HG02970 (cell line): Measurements from ENCODE around the gene INO80B.

Experiments
- ATAC-seq: cut with Tn5 transposase; IDR thresholded peaks from one replicate; pipeline ENCODE4 v1.9.1; 2021; ENCODE audit warnings: mild to moderate bottlenecking, moderate library complexity, moderate number of reproducible peaks; ENCODE audit not compliant: unreplicated experiment, low FRiP score

The INO80B gene

GRCh38 chr2:74498500-74499266, 43.8 kb downstream of the INO80B start:
- no peak for ATAC-seq

GRCh38 chr2:74499267-74499939, 44.5 kb downstream of the INO80B start, which contains the start of gene LBX2:
Gene LBX2, minus strand, starts transcription at chr2:74499603. Its CDS starts 66 bp downstream, at chr2:74499537.
- no peak for ATAC-seq

GRCh38 chr2:74499940-74500577, 45.2 kb downstream of the INO80B start:
- ATAC-seq = no peak

GRCh38 chr2:74500578-74500946, 45.7 kb downstream of the INO80B start:
- ATAC-seq = no peak

- ATAC-seq = no peak
These were observed 46.6 kb downstream of the INO80B start for GRCh38 chr2:74501335-74502071.

- ATAC-seq = no peak
These were observed 47.3 kb downstream of the INO80B start for GRCh38 chr2:74502147-74502719.

- ATAC-seq = no peak
These were observed 48.0 kb downstream of the INO80B start for GRCh38 chr2:74502720-74503505.

GRCh38 chr2:74503506-74504475, 48.9 kb downstream of the INO80B start:
- ATAC-seq = no peak

- no peak for ATAC-seq
These were observed 49.7 kb downstream of the INO80B start for GRCh38 chr2:74504591-74504990.

- ATAC-seq = no peak
These were observed 50.8 kb downstream of the INO80B start for GRCh38 chr2:74505448-74506246.

GRCh38 chr2:74507145-74507925, 52.4 kb downstream of the INO80B start, which contains the start of gene PCGF1:
Gene PCGF1, minus strand, starts transcription at chr2:74507695. Its CDS starts 27 bp downstream, at chr2:74507668.
- ATAC-seq = peak; percentile 84
